ENCODE results near the gene MAPRE2.
"Not testable (repeated sequence)": the region's sequence is repeated elsewhere in the genome, so short reads cannot be mapped to it uniquely, and the experiment has no call there.

GRCh38 chr18:35108088-35108487 lies 66.9 kb downstream of the MAPRE2 start:
- not testable (repeated sequence) for TF ChIP-seq CTCF (conservative IDR thresholded peaks at IDR 0.05 in 1 of 2, IDR thresholded peaks at IDR 0.05 in 1 of 2; ENCODE audit: low read depth in 1 of 2, low read length in 2 of 2); EZH2 (IDR thresholded peaks at IDR 0.05; ENCODE audit: low read length, missing control alignments)
